Hepatocyte (in vitro differentiated cells): ENCODE results near the gene GAS2L1.

Experiments
- CTCF ChIP-seq: fragments of 200-600 bp; sonication (generic); IDR thresholded peaks from 2 replicates; pipeline ENCODE4 v1.5.1; 2016; ENCODE audit warnings: antibody characterized with exemption, mild to moderate bottlenecking; ENCODE audit not compliant: poor library complexity
- EZH2 ChIP-seq: fragments of 200-600 bp; sonication (generic); IDR thresholded peaks from 2 replicates; pipeline ENCODE4 v1.6.1; 2016; ENCODE audit warnings: antibody characterized with exemption, mild to moderate bottlenecking, borderline replicate concordance
- EZH2phosphoT487 ChIP-seq: fragments of 200-600 bp; sonication (generic); IDR thresholded peaks from one replicate; pipeline ENCODE4 v1.6.1; 2018; ENCODE audit warnings: antibody characterized with exemption, mild to moderate bottlenecking, low read depth, moderate library complexity; ENCODE audit not compliant: unreplicated experiment, severe bottlenecking

DNA sequence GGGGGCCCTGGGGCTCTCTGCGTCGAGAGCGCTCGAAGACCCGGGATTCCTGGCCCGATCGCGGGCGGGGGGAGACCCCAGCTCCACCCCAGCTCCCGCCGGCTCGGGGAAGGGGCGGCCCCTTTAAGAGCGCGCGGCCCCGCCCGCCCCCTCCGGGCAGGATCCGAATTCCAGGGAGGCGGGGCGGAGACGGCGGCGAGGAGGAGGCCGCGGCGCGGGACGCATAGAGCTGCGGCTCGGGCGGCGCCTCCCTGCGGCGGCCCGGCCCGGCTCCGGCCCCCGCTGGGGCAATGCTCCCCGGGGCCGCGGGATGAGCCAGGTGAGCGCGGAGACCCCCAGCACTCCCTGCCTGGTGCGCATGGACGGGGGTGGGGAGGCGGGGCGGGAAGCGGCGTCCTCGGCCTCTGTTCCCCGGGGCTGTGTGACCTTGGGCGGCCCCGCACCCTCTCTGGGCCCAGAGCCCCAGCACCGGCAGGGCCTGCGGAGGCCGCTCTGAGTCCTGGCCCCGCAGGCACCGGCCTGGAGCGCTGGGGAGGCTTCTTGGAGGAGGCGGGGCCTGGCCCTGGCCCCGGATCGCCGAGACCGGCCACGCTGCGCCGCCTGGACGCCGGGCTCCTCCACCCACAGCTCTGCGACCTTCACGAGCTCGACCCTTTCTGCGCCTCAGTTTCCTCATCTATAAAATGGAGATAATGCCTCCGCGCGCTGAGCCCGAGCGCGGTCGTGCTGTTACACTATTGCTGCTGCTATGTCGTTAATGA lies 565 bp downstream of the GAS2L1 start:
- TF ChIP-seq CTCF: no peak
- TF ChIP-seq EZH2: no peak
- TF ChIP-seq EZH2phosphoT487: no peak
